ENCODE results near the gene ATG7.

Gene ATG7

DNA sequence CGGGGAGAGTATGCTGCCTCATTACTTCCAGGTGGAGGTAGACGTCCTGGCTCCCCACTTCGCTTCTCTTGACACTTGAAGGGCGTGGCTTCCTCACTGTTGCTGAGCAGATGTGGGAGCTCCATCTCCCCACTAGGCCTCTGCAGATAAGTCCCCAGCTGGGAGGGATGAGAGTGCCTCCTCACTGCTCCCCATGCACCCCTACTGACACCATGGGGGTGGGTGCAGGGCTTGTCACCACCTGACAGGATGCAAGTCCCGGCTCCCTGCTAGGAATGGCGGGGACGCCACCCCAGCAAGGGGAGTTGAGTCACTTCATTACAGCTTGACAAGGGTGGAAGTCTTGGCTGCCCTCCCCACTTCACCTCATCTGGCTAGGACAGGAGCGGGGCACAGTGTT is 36.8 kb upstream of the ATG7 start:
- no peak for DNase-seq (ENCODE audit: low read depth)
- TF ChIP-seq, protein P1, sequence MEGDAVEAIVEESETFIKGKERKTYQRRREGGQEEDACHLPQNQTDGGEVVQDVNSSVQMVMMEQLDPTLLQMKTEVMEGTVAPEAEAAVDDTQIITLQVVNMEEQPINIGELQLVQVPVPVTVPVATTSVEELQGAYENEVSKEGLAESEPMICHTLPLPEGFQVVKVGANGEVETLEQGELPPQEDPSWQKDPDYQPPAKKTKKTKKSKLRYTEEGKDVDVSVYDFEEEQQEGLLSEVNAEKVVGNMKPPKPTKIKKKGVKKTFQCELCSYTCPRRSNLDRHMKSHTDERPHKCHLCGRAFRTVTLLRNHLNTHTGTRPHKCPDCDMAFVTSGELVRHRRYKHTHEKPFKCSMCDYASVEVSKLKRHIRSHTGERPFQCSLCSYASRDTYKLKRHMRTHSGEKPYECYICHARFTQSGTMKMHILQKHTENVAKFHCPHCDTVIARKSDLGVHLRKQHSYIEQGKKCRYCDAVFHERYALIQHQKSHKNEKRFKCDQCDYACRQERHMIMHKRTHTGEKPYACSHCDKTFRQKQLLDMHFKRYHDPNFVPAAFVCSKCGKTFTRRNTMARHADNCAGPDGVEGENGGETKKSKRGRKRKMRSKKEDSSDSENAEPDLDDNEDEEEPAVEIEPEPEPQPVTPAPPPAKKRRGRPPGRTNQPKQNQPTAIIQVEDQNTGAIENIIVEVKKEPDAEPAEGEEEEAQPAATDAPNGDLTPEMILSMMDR (IDR thresholded peaks at IDR 0.05; ENCODE audit: low read length, missing control alignments) = no peak
- H3K4me3 ChIP-seq (replicated peaks; ENCODE audit: low read depth, low read length) = no peak overlapping the region

DNA sequence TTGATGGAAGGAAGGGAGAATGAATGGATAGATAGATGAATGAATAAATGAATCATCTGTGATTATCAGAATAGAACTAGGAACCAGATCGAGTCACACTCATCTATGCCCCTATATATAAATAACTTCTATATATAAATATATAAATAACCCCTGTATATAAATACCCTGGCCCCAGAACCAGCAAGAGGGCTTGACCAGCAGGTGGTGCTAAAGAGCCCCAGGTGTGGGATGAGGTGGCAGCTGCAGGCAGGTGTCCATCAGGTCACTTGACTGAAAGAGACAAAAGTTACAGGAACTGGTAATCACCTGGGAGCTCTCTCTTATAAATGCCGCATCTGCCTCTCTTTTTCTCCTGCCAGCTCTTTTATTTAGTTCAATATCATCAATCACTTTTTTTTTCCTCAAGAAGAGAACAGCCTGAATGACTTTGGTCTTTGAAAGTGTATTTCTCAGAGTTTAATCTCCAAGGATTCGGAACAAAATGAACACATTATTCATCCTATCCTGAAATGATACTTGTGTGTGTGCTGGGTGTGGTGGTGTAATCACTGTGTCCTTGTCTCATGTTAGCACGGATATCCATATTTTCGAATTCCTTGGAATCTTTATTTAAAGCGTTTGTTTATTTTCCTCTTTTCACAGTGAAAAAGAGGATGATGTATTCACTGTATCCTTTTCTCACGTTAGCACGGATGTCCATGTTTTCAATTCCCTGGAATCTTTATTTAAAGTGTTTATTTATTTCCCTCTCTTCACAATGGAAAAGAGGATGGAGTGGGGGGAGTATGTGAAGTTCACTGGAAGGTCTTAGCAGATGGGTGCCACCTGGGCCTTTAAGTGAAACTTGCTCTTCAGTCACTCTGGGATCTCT is 35.4 kb upstream of the ATG7 start:
- TF ChIP-seq, protein P1 (IDR thresholded peaks at IDR 0.05; ENCODE audit: low read length, missing control alignments) = peak; percentile 71
- H3K4me3 ChIP-seq (replicated peaks; ENCODE audit: low read depth, low read length) = no peak overlapping the region
- DNase-seq (ENCODE audit: low read depth) = peak; percentile 43

DNA sequence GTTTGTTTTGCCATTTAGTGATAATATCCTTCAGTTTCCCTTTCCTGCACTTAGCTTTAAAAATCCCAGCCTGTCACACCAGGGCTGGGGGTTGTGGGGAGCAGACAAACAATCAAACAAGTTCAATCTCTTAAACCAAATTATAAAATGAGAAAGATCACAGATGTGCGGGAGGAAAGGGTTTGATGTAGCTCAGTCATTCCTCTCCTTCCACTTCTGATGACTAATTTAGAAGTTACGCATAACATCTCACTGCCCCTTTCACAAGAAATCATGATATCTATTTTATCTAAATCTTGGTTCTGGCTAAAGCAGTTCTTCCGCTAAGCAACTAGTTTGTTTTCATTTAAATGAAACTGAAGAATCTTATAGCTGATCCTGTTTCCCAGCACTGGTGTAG is 34.1 kb upstream of the ATG7 start:
- DNase-seq (ENCODE audit: low read depth) = peak; percentile 93
- TF ChIP-seq, protein P1 (IDR thresholded peaks at IDR 0.05; ENCODE audit: low read length, missing control alignments) = no peak
- H3K4me3 ChIP-seq (replicated peaks; ENCODE audit: low read depth, low read length) = peak overlapping the region; percentile 21

DNA sequence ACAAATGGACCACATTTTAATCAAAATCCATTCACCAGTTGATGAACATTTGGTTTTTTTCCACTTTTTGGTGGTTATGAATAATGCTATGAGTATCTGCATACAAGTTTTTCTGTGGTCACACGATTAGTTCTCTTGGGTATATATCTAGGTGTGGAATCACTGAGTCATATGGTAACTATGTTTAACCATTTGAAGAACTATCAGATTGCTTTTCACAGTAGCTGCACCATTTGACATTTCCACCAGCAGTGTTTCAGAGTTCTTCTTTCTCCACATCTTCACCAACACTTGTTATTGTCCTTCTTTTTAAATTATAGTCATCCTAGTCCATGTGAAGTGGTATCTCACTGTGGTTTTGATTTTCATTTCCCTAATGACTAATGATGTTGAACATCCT is 33.3 kb upstream of the ATG7 start:
- H3K4me3 ChIP-seq (replicated peaks; ENCODE audit: low read depth, low read length) = no peak overlapping the region
- peak; percentile 84 for DNase-seq (ENCODE audit: low read depth)

DNA sequence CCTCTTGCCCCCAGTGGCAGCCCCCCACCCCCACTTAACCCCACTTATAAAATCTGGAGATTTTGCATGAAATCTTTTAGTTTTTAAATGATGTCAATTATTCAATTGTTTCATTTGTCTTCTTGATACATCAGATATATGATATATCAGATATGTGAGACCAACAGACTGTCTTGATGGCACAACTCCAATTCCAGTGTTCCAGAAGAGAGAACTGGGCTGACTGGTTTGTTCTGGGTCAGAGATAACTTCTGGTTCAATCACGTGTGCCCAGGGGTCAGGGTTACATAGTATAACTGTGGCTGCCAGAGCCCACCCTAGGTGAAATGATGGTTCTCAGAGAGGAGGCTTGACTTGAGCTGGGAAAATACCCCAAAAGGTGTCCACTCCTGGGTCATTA is 32.4 kb upstream of the ATG7 start:
- no peak for DNase-seq (ENCODE audit: low read depth)
- TF ChIP-seq, protein P1 (IDR thresholded peaks at IDR 0.05; ENCODE audit: low read length, missing control alignments) = no peak
- H3K4me3 ChIP-seq (replicated peaks; ENCODE audit: low read depth, low read length) = no peak overlapping the region

More for the DNA sequence above, 33.3 kb upstream of the ATG7 start:
- TF ChIP-seq, protein P1 (IDR thresholded peaks at IDR 0.05; ENCODE audit: low read length, missing control alignments) = no peak

DNA sequence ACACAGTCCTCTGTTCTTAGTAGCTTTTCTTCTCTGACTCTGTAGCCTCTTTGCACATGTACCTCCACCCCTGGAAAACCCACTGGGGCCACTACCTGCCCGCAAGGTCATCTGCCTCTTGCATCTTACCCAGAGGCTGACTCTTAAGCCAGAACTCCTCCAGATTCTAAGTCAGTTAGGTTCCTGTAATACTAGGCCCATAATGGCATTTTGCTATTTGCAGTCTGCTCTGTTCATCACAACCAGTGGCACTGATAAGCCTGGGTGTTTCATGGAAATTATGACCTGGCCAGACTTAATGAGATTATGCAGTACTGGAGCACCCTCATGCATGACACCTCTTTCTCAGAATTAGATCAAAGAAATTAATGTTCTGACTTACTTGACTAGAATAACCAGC is 31.7 kb upstream of the ATG7 start:
- no peak for DNase-seq (ENCODE audit: low read depth)
- TF ChIP-seq, protein P1 (IDR thresholded peaks at IDR 0.05; ENCODE audit: low read length, missing control alignments) = no peak

More for the DNA sequence above, 31.7 kb upstream of the ATG7 start:
- H3K4me3 ChIP-seq (replicated peaks; ENCODE audit: low read depth, low read length) = no peak overlapping the region

Measured in fibroblast of pulmonary artery (primary cell).